ENCODE results near the gene TEX51. TPM values are rescaled to one million over a fixed set of nuclear protein-coding genes. Genes with fewer than 3 reads are reported as not detected.

The TEX51 gene
- total and polyA plus RNA-seq, 2 experiments from 2014 or later, result not detected

DNA sequence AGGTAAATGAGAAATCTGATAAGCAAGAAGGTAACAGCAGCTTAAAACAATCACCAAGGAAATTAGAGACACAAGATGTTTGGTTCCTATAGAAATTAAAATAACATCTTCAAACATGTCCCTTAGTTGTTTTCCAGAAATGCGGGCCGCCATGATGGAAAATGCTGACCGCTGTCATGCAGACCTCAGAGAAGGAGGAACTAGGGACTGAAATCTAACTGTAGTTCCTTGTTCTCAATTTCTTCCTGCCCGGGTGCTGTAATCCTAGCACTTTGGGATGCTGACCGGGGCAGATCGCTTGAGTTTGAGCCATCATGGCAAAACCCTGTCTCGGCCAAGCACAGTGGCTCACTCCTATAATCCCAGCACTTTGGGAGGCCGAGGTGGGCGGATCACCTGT, 51.1 kb downstream of the TEX51 start:
- Histone ChIP-seq H3K36me3 (no peaks in the 10 kb centered on the region), H3K27ac (no peak overlapping the region), H3K27me3 (no peaks in the 10 kb centered on the region), H3K4me3 (no peak overlapping the region), H3K9me3 (ENCODE audit: low read depth) (no peaks in the 10 kb centered on the region), H3K4me1 (ENCODE audit: low read depth) (no peaks in the 10 kb centered on the region)
- DNase-seq (ENCODE audit: low read depth in 1 of 2, low spot score in 1 of 2), result no peak
- TF ChIP-seq, protein P1, sequence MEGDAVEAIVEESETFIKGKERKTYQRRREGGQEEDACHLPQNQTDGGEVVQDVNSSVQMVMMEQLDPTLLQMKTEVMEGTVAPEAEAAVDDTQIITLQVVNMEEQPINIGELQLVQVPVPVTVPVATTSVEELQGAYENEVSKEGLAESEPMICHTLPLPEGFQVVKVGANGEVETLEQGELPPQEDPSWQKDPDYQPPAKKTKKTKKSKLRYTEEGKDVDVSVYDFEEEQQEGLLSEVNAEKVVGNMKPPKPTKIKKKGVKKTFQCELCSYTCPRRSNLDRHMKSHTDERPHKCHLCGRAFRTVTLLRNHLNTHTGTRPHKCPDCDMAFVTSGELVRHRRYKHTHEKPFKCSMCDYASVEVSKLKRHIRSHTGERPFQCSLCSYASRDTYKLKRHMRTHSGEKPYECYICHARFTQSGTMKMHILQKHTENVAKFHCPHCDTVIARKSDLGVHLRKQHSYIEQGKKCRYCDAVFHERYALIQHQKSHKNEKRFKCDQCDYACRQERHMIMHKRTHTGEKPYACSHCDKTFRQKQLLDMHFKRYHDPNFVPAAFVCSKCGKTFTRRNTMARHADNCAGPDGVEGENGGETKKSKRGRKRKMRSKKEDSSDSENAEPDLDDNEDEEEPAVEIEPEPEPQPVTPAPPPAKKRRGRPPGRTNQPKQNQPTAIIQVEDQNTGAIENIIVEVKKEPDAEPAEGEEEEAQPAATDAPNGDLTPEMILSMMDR (IDR thresholded peaks at IDR 0.05; ENCODE audit: low read depth, low read length), result no peak

DNA sequence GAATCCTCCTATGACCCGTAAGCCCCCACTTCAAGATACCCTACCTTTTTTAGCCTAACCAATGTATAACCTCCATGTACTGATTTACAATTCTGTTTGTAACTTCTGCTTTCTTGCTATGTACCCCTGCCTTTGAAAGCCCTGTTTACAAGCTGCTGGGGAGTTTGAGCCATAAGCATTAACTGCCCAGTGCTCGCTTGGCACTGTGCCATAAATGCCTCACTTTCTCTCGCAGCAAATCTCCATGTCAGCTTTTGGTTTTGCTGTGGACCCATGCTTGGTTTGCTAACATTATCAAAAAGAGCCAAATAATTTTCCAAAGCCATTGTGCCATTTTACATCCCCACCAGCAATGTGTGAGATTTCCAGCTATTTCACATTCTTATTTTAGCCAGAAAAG, 51.8 kb downstream of the TEX51 start:
- no peaks in the 10 kb centered on the region for H3K4me1 ChIP-seq (ENCODE audit: low read depth)
- H3K4me3 ChIP-seq, result no peak overlapping the region
- DNase-seq (ENCODE audit: low read depth in 1 of 2, low spot score in 1 of 2), result no peak
- H3K36me3 ChIP-seq, result no peaks in the 10 kb centered on the region
- no peaks in the 10 kb centered on the region for H3K27me3 ChIP-seq
- H3K9me3 ChIP-seq (ENCODE audit: low read depth), result no peaks in the 10 kb centered on the region
- H3K27ac ChIP-seq, result no peak overlapping the region
- TF ChIP-seq, protein P1 (IDR thresholded peaks at IDR 0.05; ENCODE audit: low read depth, low read length), result no peak

Other genes starting within 250 kb of the TEX51 start
- 45.6 and 53.8 TPM in 2 replicates for gene GYPC, start 242.7 kb upstream of the TEX51 start, total RNA-seq
- 69.7 and 74.1 TPM in 2 replicates for gene GYPC, start 242.7 kb upstream of the TEX51 start, polyA plus RNA-seq
- gene BIN1, start 208.3 kb downstream of the TEX51 start, total RNA-seq, result 65.4 and 94.9 TPM in 2 replicates
- gene BIN1, start 208.3 kb downstream of the TEX51 start, polyA plus RNA-seq, result 44.7 and 62.9 TPM in 2 replicates